Stimulated activated naive CD8-positive, alpha-beta T cell treated with anti-CD3 and anti-CD28 coated beads, Interleukin-15, Interleukin-2, amounts not matched to agents 100 U/mL and 50 U/mL, for 24 hours (primary cell): Measurements from ENCODE around the gene DOLK.

ENCODE experiments used
- ATAC-seq: fragments of 150-1000 bp; cut with Tn5 transposase; one replicate; pipeline ENCODE4 v1.10.0; 2021
- DNase-seq: peaks from one replicate; pipeline ENCODE4 v3.0.0; 2021

The DOLK gene

GRCh38 chr9:128933731-128934130 is 13.7 kb downstream of the DOLK start:
- ATAC-seq (no peak), DNase-seq (no peak)

- DNase-seq = no peak
- no peak for ATAC-seq
Measured at GRCh38 chr9:128929560-128929959, 17.8 kb downstream of the DOLK start.

GRCh38 chr9:128928624-128929023 is 18.8 kb downstream of the DOLK start:
- no peak for ATAC-seq
- no peak for DNase-seq

GRCh38 chr9:128927731-128928411 is 19.5 kb downstream of the DOLK start:
- DNase-seq = peak; percentile 56
- ATAC-seq = peak; percentile 75

DNA sequence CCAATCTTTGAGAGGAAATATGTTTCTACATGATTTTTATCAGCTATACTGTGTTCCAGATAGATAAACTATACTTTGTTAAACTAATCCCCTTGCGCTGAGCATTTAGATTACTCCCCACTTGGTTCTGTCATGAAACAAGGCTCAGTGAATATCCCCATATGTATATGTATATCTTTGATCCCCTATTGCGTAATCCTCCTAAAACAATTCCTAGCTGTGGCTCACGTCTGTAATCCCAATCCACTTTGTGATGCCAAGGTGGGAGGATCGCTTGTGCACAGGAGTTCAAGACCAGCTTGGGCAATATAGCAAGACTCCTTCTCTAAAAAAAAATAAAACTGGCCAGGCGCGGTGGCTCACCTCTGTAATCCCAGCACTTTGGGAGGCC is 23.9 kb downstream of the DOLK start:
- DNase-seq (no peak), ATAC-seq (no peak)

- DNase-seq = peak; percentile 48
- ATAC-seq = peak; percentile 72
Measured at GRCh38 chr9:128921881-128922763, 25.3 kb downstream of the DOLK start.

DNA sequence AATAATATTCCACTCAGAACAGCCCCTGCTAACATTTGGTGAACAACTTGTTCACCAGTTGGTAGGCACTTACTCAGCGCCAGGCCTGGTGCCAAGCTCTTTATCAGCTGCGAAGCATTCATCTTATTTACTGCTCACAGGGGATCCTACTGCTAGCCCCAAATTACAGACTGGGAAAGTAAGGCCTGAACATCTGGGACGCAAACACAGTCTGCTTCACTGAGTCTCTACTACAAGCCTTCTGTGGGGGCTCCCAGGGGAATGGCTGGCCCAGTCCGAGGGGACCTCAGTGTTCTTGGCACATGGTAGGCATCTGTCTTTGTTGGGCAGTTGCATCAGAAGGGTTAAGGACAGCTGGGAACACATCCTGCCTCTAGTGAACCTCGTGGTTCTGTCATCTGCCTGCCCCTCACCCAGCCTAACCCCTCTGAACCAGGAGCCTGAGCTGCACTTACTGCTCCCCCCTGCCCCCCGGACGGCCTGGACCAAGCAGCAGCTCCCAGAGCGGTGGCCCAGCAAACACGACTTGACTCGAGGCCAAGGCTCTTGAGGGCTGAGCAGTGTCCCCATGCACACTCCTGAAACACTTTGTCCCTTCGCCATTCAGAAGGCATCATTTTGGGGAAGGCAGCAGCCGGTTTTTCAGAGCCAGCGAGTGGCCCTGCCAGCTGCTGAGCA is 26.9 kb downstream of the DOLK start, which contains the start of gene PHYHD1:
TSS of gene PHYHD1 (plus strand) at position 602 of the 678 bp plus-strand sequence. CDS start 1,342 bp downstream, outside the sequence.
- no peak for DNase-seq
- ATAC-seq = no peak

- DNase-seq (no peak), ATAC-seq (no peak)
Measured at GRCh38 chr9:128919402-128920089, 27.9 kb downstream of the DOLK start.

- DNase-seq (no peak), ATAC-seq (no peak)
Measured at GRCh38 chr9:128918921-128919320, 28.5 kb downstream of the DOLK start.

- no peak for DNase-seq
- ATAC-seq = no peak
Measured at GRCh38 chr9:128917151-128917849, 30.1 kb downstream of the DOLK start.

GRCh38 chr9:128916745-128917144 is 30.7 kb downstream of the DOLK start:
- DNase-seq = no peak
- no peak for ATAC-seq

- no peak for ATAC-seq
Measured at GRCh38 chr9:128916204-128916603, 31.2 kb downstream of the DOLK start.

DNA sequence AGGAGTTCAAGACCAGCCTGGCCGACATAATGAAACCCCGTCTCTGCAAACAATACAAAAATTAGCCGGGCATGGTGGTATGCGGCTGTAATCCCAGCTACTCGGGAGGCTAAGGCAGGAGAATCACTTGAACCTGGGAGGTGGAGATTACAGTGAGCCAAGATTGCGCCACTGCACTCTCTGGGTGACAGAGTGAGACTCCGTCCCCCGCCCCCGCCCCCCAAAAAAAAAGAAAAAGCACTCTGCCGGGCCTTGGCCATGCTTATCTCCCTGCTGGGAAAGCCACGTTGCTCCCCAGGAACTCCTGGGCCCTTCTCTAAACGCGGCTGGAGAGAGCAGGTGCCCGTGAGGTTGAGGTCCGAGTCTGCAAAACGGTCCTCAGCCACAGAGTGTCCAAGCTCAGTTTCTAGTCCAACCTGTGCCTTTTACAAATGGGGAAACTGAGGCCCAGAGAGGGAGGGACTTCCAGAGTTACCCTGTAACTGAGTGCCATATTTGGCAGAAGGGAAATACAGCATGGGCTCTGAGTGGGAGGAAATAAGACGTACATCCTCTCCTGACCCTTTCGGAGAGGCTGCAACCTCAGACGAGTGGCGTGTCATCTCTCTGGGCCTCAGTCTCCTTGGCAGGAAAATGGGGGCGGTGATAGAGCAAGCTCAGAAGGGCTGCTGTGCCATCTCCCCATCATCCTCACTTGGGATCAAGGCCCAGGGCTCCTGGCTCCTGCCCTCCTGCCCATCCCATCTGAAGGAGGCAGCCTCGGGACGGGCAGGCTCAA is 33.2 kb downstream of the DOLK start:
- ATAC-seq = peak; percentile 60
- DNase-seq = no peak

More at GRCh38 chr9:128916204-128916603, 31.2 kb downstream of the DOLK start:
- no peak for DNase-seq

- DNase-seq (no peak), ATAC-seq (no peak)
Measured at GRCh38 chr9:128913048-128913900, 34.1 kb downstream of the DOLK start.

DNA sequence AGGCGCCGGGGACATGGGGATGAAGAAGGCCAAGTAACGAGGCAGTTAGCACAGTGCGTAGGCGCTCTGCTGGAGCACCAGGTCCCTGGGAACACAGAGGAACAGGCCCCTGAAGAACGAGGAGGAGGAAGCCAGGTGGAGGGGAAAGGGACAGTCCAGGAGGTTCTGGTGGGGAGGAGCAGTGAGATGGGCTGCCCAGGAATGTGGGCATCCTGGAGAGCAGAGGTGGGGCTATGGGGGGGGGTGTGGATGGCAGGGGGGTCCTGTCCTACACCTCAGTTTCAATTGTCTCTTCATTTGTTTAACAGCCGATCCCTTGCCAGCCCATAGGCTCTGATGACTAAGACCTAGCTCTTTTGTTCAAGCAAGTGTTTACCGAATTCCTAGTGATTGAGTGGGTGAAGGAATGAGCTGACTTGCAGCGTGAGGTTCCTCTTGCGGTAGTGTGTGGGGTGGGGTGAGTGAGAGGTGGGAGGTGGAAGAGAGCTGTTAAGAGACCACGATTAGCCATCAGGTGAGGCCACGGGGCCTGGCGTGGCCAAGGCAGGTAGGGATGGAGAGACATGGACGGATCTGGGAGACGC is 35.0 kb downstream of the DOLK start:
- no peak for DNase-seq

DNA sequence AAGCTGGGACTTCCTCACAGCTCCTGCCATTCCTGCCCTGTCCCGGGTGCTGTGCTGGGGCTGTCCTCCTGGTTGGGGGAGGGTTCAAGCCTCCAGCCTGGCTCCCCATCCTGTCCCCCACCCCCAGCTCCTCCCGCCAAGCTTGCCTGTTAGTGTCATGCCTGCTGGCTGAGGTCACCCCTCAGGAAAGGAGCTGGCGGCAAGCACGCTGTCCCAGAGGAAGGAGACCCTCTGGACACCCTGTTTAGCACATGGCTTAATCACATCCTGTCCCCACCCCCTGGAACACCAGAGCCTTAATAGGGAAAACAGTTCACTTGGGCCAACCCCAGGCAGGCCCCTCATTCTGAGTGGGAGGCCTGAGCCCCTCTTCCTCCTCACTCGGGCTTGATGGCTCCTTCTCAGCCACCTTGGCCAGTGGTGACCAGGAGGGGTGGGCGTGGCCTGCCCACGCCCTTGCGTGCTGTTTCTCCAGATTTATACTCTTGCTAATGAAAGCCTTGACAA is 35.8 kb downstream of the DOLK start:
- ATAC-seq = no peak
- no peak for DNase-seq

More for the DNA sequence above, 35.0 kb downstream of the DOLK start:
- ATAC-seq = peak; percentile 48

DNA sequence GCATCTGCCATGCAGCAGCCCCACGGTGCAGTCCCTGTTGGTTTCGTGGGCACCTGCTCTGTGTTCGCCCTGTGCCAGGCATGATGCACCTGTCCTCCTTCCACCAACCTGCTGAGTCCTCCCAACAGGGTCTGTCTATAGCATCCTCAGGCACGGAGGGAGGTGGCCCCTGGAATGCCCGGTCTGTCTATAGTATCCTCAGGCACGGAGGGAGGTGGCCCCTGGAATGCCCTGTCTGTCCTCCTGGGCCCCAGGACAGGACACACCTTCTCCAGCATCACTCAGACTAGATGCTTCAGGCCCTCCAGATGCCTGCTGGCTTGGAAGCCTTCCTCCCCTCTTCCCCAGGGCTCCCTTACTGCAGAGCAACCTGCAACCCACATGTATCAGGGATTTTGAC is 36.5 kb downstream of the DOLK start:
- DNase-seq = no peak
- ATAC-seq = no peak

GRCh38 chr9:128909859-128910258 is 37.5 kb downstream of the DOLK start:
- ATAC-seq (peak; percentile 33), DNase-seq (no peak)

DNA sequence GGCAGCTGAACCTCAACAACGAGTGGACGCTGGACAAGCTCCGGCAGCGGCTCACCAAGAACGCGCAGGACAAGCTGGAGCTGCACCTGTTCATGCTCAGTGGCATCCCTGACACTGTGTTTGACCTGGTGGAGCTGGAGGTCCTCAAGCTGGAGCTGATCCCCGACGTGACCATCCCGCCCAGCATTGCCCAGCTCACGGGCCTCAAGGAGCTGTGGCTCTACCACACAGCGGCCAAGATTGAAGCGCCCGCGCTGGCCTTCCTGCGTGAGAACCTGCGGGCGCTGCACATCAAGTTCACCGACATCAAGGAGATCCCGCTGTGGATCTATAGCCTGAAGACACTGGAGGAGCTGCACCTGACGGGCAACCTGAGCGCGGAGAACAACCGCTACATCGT is 39.0 kb downstream of the DOLK start:
- DNase-seq (no peak), ATAC-seq (no peak)
